DMS153 treated with DMSO at 0.1 percent for 48 hours (cell line): ENCODE results near the gene TBC1D3.
"Not testable (repeated sequence)": the region's sequence is repeated elsewhere in the genome, so short reads cannot be mapped to it uniquely, and the experiment has no call there.

ENCODE experiments used
- DNase-seq: peaks from one replicate; lab custom pipeline; 2025; ENCODE audit not compliant: unreplicated experiment; lab: John Stamatoyannopoulos, UW

TBC1D3 gene

GRCh38 chr17:38192455-38192854, at the start of gene TBC1D3:
Gene TBC1D3, minus strand, starts transcription at chr17:38192555. Its CDS starts 1,526 bp downstream, at chr17:38191029.
- DNase-seq: not testable (repeated sequence)

DNA sequence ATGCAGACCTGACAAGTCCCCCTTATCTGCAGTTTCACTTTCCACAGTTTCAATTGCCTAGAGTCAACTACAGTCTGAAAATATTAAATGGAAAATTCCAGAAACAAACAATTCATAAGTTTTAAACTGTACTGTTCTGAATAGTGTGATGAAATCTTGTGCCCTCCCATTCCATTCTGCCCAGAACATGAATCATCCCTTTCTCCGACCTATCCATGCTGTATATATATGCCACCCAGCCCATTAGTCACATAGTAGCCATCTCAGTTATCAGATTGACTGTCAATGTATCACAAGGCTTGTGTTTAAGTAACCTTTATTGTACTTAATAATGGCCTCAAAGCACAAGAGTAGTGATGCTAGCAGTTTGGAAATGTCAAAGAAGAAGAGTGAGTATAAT, 40.4 kb upstream of the TBC1D3 start:
- not testable (repeated sequence) for DNase-seq

- DNase-seq: not testable (repeated sequence)
These were observed 33.6 kb upstream of the TBC1D3 start for GRCh38 chr17:38225844-38226495.

DNA sequence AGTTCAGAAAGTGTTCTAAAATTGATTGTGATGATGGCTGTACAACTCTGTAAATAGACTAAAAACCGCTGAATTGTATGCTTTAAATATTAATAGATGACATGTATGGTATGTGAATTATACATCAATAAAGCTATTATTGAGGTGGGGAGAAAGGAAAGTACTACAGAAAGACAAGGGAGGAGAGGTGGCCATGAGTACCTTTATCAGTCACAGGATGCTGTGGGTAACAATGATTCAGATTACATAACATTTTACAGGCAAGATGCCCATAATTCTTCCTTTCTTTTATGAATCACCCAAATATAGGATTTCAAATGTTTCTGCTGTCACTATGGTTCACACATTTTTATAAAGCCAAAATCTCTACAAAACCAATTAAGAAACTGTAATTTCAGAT, 28.5 kb upstream of the TBC1D3 start:
- not testable (repeated sequence) for DNase-seq

DNA sequence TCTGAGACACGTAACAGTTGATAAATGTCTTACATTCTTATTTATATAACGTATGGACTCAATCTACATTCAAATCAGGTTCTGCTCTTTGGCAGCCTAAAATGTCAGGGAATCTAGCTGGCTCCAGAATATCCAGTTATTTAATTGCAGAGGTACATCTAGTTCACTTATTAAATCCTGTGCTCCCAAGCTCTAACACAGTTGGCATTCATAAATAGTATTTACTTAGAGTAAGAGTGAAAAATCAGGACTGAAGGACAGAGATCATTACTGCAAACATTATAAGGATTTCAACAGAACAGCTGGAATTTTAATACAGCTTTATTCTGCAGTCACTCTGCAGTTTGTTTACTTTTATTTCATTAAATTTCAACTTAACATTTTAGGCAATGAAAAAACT, 7.9 kb upstream of the TBC1D3 start:
- not testable (repeated sequence) for DNase-seq

DNA sequence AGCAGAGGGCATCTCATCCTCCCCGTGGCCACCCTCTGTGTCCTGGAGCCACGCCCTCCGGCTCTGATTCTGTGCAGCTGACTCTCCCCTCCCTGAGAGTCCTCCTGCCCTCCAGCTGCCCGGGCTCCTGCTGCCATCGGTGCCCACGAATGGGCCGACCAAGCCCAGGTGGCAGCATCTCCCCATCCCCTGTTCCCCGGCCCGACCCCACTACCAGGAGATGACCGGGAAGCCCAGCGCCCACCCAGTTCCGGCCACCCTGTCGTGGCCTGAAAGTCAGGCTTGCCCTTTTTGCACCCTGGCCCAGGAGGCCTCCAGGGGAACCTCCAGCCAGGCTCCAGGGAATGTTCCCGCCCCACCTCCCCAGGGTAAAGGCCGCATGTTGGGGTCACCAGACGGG, 57.5 kb downstream of the TBC1D3 start:
- DNase-seq: not testable (repeated sequence)
